Duodenal mucosa (tissue), 2 donors: ENCODE measurements around the gene PCGF3.
"Not testable (repeated sequence)": the region's sequence is repeated elsewhere in the genome, so short reads cannot be mapped to it uniquely, and the experiment has no call there.

Experiments
- H3K27ac ChIP-seq: one replicate; pipeline ENCODE4 v1.7.0; 2013; ENCODE audit warnings: low read depth, low read length
- H3K27me3 ChIP-seq, 2 donors: one replicate each; pipeline ENCODE4 v1.7.0; 2013; ENCODE audit warnings: low read length in 2 of 2, control low read depth in 1 of 2; ENCODE audit not compliant: insufficient read depth in 2 of 2, control insufficient read depth in 1 of 2
- H3K36me3 ChIP-seq, 2 donors: one replicate each; pipeline ENCODE4 v1.7.0; 2013; ENCODE audit warnings: low read length in 2 of 2, control low read depth in 1 of 2; ENCODE audit not compliant: insufficient read depth in 2 of 2, control insufficient read depth in 1 of 2
- H3K4me1 ChIP-seq, 2 donors: one replicate each; pipeline ENCODE4 v1.7.0; 2013; ENCODE audit warnings: low read length in 2 of 2, control low read depth in 1 of 2; ENCODE audit not compliant: insufficient read depth in 2 of 2, control insufficient read depth in 1 of 2
- H3K4me3 ChIP-seq, 2 donors: one replicate each; pipeline ENCODE4 v1.7.0; 2013; ENCODE audit warnings: low read length in 2 of 2, low read depth in 1 of 2
- H3K9ac ChIP-seq, 2 donors: one replicate each; pipeline ENCODE4 v1.7.0; 2013; ENCODE audit warnings: low read length in 2 of 2, low read depth in 1 of 2
- H3K9me3 ChIP-seq, 2 donors: one replicate each; pipeline ENCODE4 v1.7.0; 2013; ENCODE audit warnings: low read length in 2 of 2, control low read depth in 1 of 2; ENCODE audit not compliant: control insufficient read depth in 1 of 2

The PCGF3 gene

DNA sequence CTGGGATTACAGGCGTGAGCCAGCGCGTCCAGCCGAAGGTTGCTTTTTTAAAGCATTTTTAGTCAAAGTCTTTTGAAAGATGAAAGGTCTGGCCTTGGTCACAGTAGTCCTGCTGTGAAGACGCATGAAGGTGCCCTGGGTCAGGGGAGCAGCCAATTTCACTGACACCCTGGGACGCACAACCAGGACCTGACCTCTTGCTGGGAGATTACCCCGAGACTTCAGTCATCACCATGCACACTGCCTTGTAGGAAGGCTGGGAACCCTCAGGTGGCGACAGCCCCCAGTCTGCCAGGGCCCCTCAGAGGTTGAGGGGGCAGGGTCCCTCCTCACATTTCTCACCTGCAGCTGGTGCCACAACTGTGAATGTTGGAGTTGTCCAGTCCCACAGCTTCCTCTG lies 67.1 kb downstream of the PCGF3 start:
- Histone ChIP-seq H3K9ac (no peak overlapping the region), H3K4me3 (no peak overlapping the region), H3K27me3 (no peaks in the 10 kb centered on the region), H3K36me3 (peaks cover 32 to 65% of the 10 kb centered on the region in 2 donors), H3K4me1 (peaks cover 4 to 11% of the 10 kb centered on the region in 2 donors), H3K9me3 (no peaks in the 10 kb centered on the region), H3K27ac (no peak overlapping the region)

DNA sequence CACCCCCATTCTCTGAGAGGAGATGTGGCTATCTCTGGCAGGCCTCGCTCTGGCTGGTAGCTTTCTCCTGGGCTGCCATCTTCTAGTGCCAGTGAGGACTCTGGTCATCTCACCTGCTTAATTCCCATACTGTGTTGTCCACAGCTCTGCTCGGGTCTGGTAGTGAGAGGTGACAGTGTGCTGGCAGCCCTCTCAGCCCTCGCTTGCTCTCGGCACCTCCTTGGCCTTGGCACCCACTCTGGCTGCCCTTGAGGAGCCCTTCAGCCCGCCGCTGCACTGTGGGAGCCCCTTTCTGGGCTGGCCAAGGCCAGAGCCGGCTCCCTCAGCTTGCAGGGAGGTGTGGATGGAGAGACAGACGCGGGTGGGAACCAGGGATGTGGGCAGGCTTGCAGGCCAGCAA lies 67.6 kb downstream of the PCGF3 start:
- Histone ChIP-seq H3K27ac (no peak overlapping the region), H3K4me1 (peaks cover 9 to 11% of the 10 kb centered on the region in 2 donors), H3K27me3 (no peaks in the 10 kb centered on the region), H3K9ac (no peak overlapping the region), H3K9me3 (no peaks in the 10 kb centered on the region), H3K4me3 (no peak overlapping the region), H3K36me3 (peaks cover 32 to 64% of the 10 kb centered on the region in 2 donors)

- not testable (repeated sequence) for H3K27ac ChIP-seq
- Histone ChIP-seq H3K36me3 (peaks cover 27 to 63% of the 10 kb centered on the region in 2 donors), H3K4me1 (peaks cover 14 to 15% of the 10 kb centered on the region in 2 donors)
Measured at GRCh38 chr4:774419-775092, 68.9 kb downstream of the PCGF3 start.

GRCh38 chr4:775485-775884 lies 69.9 kb downstream of the PCGF3 start:
- H3K4me1 ChIP-seq = peaks cover 24% of the 10 kb centered on the region in 2 donors
- not testable (repeated sequence) for H3K27me3 ChIP-seq, H3K27ac ChIP-seq, H3K9me3 ChIP-seq, H3K9ac ChIP-seq, H3K4me3 ChIP-seq
- peaks cover 19 to 61% of the 10 kb centered on the region in 2 donors for H3K36me3 ChIP-seq

More at GRCh38 chr4:774419-775092, 68.9 kb downstream of the PCGF3 start:
- H3K9me3 ChIP-seq, H3K27me3 ChIP-seq, H3K9ac ChIP-seq, H3K4me3 ChIP-seq: not testable (repeated sequence)

DNA sequence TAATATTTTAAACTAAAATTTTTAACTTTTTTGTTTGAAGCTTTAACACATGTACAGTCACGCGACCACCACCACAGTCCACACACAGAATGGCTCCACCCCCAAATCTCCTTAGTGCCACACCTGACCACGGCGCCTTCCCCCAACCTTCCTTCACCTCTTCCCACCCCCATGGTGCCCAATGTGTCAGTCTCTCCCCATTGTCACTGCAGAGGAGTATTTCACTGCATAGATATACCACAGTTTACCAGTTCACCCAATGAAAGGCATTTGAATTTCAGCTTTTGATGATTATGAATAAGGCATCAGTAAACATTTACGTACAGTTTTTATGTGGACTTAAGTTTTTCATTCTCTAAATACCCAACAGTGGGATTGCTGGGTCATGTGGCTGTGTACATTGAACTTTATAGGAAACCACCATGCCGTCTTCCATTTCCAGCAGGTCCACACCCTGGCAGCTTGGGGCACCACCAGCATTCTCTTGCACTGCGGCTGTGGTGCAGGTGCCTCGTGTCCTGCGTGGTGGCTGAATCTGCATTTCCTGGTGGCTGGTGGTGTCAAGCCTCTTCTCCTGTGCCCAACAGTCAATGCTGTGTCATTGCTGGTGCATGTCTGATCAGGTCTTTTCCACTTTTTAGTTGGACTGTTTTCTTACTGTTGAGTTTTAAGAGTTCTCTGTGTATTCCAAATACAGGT lies 71.3 kb downstream of the PCGF3 start:
- Histone ChIP-seq H3K9me3 (no peaks in the 10 kb centered on the region), H3K4me3 (no peak overlapping the region), H3K4me1 (peaks cover 25 to 27% of the 10 kb centered on the region in 2 donors), H3K36me3 (peaks cover 12 to 54% of the 10 kb centered on the region in 2 donors), H3K27ac (no peak overlapping the region), H3K27me3 (no peaks in the 10 kb centered on the region), H3K9ac (no peak overlapping the region)

DNA sequence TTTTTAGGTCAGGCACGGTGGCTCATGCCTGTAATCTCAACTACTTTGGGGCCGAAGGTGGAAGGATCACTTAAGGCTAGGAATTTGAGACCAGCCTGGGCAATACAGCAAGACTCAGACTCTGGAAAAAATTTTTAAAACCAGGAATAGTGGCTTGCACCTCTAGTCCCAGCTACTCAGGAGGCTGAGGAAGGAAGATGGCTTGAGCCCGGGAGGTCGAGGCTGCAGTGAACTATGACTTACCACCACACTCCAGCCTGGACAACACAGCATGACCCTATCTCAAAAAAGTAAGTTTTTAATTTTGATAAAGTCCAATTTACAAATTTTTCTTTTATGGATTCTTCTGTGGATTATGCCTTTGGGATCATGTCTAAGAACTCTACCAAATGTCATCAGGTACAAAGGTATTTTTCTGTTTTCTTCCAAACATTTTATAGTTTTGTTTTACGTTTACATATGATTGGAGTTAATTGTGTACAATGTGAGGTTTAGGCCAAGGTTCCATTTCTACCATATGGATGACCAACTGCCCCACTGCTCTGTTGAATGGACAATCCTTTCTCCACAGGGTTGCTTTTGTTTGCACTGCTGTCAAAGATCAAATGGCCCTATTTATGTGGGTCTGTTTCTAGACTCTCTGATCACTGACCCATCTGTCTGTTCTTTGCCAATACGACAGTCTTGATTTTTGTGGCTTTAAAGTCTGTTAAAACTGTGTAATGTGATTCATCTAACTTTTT lies 72.1 kb downstream of the PCGF3 start:
- H3K36me3 ChIP-seq = peaks cover 12 to 50% of the 10 kb centered on the region in 2 donors
- H3K27ac ChIP-seq = no peak overlapping the region
- peaks cover 31% of the 10 kb centered on the region in 2 donors for H3K4me1 ChIP-seq
- H3K27me3 ChIP-seq = no peaks in the 10 kb centered on the region
- no peak overlapping the region for H3K9ac ChIP-seq
- H3K9me3 ChIP-seq = no peaks in the 10 kb centered on the region
- H3K4me3 ChIP-seq = no peak overlapping the region

- Histone ChIP-seq H3K27ac (no peak overlapping the region), H3K9me3 (no peaks in the 10 kb centered on the region), H3K36me3 (peaks cover 12 to 40% of the 10 kb centered on the region in 2 donors), H3K4me1 (peaks cover 29 to 31% of the 10 kb centered on the region in 2 donors), H3K9ac (no peak overlapping the region), H3K27me3 (peaks cover 1 to 2% of the 10 kb centered on the region in 2 donors), H3K4me3 (peak overlapping the region; percentile 11 to 93)
Measured at GRCh38 chr4:779555-779954, 73.9 kb downstream of the PCGF3 start.

DNA sequence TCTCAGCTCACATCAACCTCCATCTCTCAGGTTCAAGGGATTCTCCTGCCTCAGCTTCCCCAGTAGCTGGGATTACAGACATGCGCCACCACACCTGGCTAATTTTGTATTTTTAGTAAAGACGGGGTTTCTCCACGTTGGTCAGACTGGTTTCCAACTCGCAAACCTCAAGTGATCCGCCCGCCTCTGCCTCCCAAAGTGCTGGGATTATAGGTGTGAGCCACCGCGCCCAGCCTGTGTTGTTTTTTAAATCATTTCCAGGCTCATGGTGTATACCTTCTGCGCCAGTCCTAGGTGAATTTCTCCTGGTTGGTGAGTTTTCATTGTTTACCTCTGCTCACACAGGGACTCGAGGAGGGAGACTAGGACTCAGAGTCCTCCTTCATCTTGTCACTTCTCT lies 74.6 kb downstream of the PCGF3 start:
- peaks cover 12 to 34% of the 10 kb centered on the region in 2 donors for H3K36me3 ChIP-seq
- H3K4me3 ChIP-seq = peak overlapping the region; percentile 93 to 95
- peak overlapping the region; percentile 94 for H3K9ac ChIP-seq
- not testable (repeated sequence) for H3K27ac ChIP-seq, H3K9me3 ChIP-seq, H3K27me3 ChIP-seq
- peaks cover 31 to 34% of the 10 kb centered on the region in 2 donors for H3K4me1 ChIP-seq

GRCh38 chr4:780716-781492 lies 75.3 kb downstream of the PCGF3 start:
- H3K4me3 ChIP-seq = peak overlapping the region; percentile 93 to 95
- peak overlapping the region; percentile 94 for H3K9ac ChIP-seq
- peaks cover 9 to 28% of the 10 kb centered on the region in 2 donors for H3K36me3 ChIP-seq
- H3K27ac ChIP-seq = peak overlapping the region; percentile 88
- H3K9me3 ChIP-seq = no peaks in the 10 kb centered on the region
- peaks cover 31 to 36% of the 10 kb centered on the region in 2 donors for H3K4me1 ChIP-seq
- H3K27me3 ChIP-seq = peaks cover 13% of the 10 kb centered on the region in 2 donors
